Thyroid gland (tissue), 4 donors: ENCODE results near the gene HMGB4. TPM values are rescaled to one million over a fixed set of nuclear protein-coding genes. Genes with fewer than 3 reads are reported as not detected.

ENCODE experiments used
- DNase-seq, 2 donors: peaks; one replicate each; pipeline ENCODE4 v3.0.0-alpha.2; 2019
- H3K27ac ChIP-seq, 3 donors: fragments of 200-600 bp; sonication (generic); 1 replicate in 2 of 3; 2 replicates in 1 of 3; pipeline ENCODE4 v1.5.1; 2016 to 2019; ENCODE audit warnings: mild to moderate bottlenecking in 1 of 3, moderate library complexity in 1 of 3
- H3K27me3 ChIP-seq: fragments of 200-600 bp; sonication (generic); one replicate; pipeline ENCODE4 v1.5.1; 2019
- H3K36me3 ChIP-seq, 2 donors: fragments of 200-600 bp; sonication (generic); one replicate each; pipeline ENCODE4 v1.5.1; 2016 to 2019
- H3K4me1 ChIP-seq, 2 donors: fragments of 200-600 bp; sonication (generic); one replicate each; pipeline ENCODE4 v1.5.1; 2017 to 2019
- H3K4me3 ChIP-seq, 3 donors: fragments of 200-600 bp; sonication (generic); replicated peaks in 1 of 3; 1 replicate in 2 of 3; 2 replicates in 1 of 3; pipeline ENCODE4 v1.5.1; 2016; ENCODE audit warnings: mild to moderate bottlenecking in 1 of 3
- H3K9me3 ChIP-seq: fragments of 200-600 bp; sonication (generic); one replicate; pipeline ENCODE4 v1.5.1; 2017
- POLR2A ChIP-seq, 2 donors: fragments of 450-650 bp; IDR thresholded peaks; one replicate each; pipeline ENCODE4 v1.6.1; 2017; ENCODE audit warnings: antibody characterized with exemption in 2 of 2, mild to moderate bottlenecking in 2 of 2, moderate library complexity in 1 of 2
- WGBS, 2 donors: methylation state at CpG; one replicate each; pipeline ENCODE4 v1.1.5; 2017; 5-methylcytosine and 5-hydroxymethylcytosine counted together
- intact Hi-C: fragments of 100-400 bp; cut with DNase I; formaldehyde crosslinking; loops from one replicate; pipeline ENCODE4 v1.15.1; 2023
- total RNA-seq, 4 donors: library from RNA; depleted of rRNA; stranded (reverse); fragments of >200 nt; gene quantifications; one replicate each; pipeline ENCODE4 v1.2.3, GENCODE V29; 2016
- TF ChIP-seq, protein P1 (sequence below), 6 experiments: fragments of 200-600 bp in 3 of 6; fragments of 450-650 bp in 3 of 6; sonication (generic) in 3 of 6; IDR thresholded peaks; one replicate each; pipeline ENCODE4 v1.5.1; 2016 to 2019; ENCODE audit warnings: antibody characterized with exemption in 6 of 6, mild to moderate bottlenecking in 2 of 6, inconsistent platforms in 1 of 6, moderate library complexity in 1 of 6

The HMGB4 gene
- total RNA-seq, 4 donors from 2014 or later = 1.9 TPM; not detected in 3

DNA sequence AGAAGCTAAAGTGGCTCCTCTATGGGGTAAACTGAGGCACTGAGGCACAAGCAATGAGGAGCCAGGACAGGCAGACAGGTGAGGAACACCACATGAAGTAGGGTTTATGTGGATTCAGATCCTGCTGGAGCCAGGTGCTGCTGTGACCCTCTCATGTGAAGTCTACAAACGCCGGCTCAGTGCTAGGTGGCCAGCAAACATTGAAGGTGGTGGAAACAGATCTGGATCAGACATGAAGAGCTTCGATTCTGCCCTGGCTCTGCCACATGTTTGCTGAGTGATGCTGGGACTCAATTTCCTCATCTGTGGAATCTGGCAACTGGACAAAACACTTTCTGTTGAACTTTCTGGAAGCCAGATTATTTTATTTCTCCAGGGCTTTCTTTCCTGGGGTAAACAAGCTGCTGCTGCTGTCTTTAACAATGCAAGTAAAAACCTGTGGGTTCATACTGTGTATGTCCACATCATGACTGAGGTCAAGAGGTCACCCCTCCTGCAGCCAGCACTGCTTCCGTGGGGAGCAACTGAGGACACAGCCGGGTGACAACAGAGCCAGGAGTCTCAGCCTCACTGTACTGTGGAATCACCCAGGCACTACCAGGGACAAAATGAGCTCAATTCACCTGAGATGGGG is 33.3 kb downstream of the HMGB4 start:
- TF ChIP-seq, protein P1, sequence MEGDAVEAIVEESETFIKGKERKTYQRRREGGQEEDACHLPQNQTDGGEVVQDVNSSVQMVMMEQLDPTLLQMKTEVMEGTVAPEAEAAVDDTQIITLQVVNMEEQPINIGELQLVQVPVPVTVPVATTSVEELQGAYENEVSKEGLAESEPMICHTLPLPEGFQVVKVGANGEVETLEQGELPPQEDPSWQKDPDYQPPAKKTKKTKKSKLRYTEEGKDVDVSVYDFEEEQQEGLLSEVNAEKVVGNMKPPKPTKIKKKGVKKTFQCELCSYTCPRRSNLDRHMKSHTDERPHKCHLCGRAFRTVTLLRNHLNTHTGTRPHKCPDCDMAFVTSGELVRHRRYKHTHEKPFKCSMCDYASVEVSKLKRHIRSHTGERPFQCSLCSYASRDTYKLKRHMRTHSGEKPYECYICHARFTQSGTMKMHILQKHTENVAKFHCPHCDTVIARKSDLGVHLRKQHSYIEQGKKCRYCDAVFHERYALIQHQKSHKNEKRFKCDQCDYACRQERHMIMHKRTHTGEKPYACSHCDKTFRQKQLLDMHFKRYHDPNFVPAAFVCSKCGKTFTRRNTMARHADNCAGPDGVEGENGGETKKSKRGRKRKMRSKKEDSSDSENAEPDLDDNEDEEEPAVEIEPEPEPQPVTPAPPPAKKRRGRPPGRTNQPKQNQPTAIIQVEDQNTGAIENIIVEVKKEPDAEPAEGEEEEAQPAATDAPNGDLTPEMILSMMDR (IDR thresholded peaks at IDR 0.05) = no peak
- no peak for TF ChIP-seq POLR2A (IDR thresholded peaks at IDR 0.05)
- no peak overlapping the region for H3K27ac ChIP-seq
- no peak for DNase-seq
- H3K27me3 ChIP-seq = no peaks in the 10 kb centered on the region
- H3K9me3 ChIP-seq = no peaks in the 10 kb centered on the region
- 66 to 75% methylated on average over 5 of the region's 5 CpGs for WGBS, 2 donors
- H3K4me1 ChIP-seq = no peaks in the 10 kb centered on the region
- no peak overlapping the region for H3K4me3 ChIP-seq
- intact Hi-C loops = no loop called here
- H3K36me3 ChIP-seq = no peaks in the 10 kb centered on the region

DNA sequence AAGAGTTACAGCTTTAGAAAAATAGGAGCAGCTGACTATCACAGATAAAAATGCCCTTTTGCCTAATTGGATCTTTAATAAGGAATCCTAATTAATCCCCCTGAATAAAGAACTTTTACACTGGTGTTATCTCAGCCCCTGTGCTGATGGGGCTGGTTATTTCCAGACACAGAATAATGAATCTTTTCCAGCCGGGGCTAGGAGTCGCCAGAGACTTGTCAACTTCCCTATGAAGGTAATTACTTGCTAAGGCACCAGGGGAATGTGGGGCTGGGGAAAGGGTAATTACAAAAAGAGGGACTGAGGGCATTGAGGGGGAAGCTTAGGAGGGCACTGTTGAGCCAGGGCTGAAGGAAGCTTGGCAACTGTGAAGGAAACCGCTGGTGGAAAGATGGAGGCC is 34.5 kb downstream of the HMGB4 start:
- intact Hi-C loops = no loop called here
- DNase-seq = no peak
- H3K36me3 ChIP-seq = no peaks in the 10 kb centered on the region
- H3K4me3 ChIP-seq = no peak overlapping the region
- 75 to 86% methylated on average over 3 of the region's 3 CpGs for WGBS, 2 donors
- no peaks in the 10 kb centered on the region for H3K9me3 ChIP-seq
- H3K4me1 ChIP-seq = no peaks in the 10 kb centered on the region
- no peak overlapping the region for H3K27ac ChIP-seq
- TF ChIP-seq, protein P1 (IDR thresholded peaks at IDR 0.05) = no peak
- no peak for TF ChIP-seq POLR2A (IDR thresholded peaks at IDR 0.05)
- H3K27me3 ChIP-seq = no peaks in the 10 kb centered on the region

DNA sequence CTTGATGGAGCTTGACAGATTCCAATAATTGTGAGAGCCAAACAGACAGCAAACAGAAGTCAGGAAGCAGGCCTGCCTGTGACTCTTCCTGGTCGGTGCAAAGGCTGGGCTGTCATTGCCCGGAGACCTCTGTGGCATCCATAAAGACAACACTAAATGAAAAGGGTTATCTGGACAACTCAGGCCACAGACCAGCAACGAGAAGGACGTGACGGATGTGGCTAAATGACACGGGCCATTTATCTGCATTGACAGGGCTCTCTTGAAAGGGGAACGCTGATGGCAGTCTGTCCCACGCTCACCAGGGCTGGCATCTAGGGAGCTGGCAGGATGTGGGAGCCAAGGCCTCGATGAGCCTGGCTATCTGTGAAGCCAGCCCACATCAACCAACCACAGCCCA is 35.0 kb downstream of the HMGB4 start:
- intact Hi-C loops = no loop called here
- no peaks in the 10 kb centered on the region for H3K36me3 ChIP-seq

GRCh38 chr1:33899746-33900145 is 35.9 kb downstream of the HMGB4 start:
- no peak for DNase-seq
- TF ChIP-seq, protein P1 (IDR thresholded peaks at IDR 0.05) = no peak
- no peak for TF ChIP-seq POLR2A (IDR thresholded peaks at IDR 0.05)
- no peak overlapping the region for H3K27ac ChIP-seq
- no peak overlapping the region for H3K4me3 ChIP-seq
- H3K36me3 ChIP-seq = no peaks in the 10 kb centered on the region
- no peaks in the 10 kb centered on the region for H3K4me1 ChIP-seq
- H3K9me3 ChIP-seq = no peaks in the 10 kb centered on the region
- H3K27me3 ChIP-seq = no peaks in the 10 kb centered on the region
- WGBS, 2 donors = 78 to 94% methylated on average over 3 of the region's 3 CpGs
- intact Hi-C loops = no loop called here

More for the DNA sequence above, 35.0 kb downstream of the HMGB4 start:
- no peaks in the 10 kb centered on the region for H3K9me3 ChIP-seq
- H3K27ac ChIP-seq = no peak overlapping the region
- no peaks in the 10 kb centered on the region for H3K27me3 ChIP-seq
- peak in 1 of 2 donors; percentile 6 for DNase-seq
- TF ChIP-seq POLR2A (IDR thresholded peaks at IDR 0.05) = no peak
- TF ChIP-seq, protein P1 (IDR thresholded peaks at IDR 0.05) = no peak
- WGBS, 2 donors = 77 to 85% methylated on average over 9 of the region's 9 CpGs
- H3K4me3 ChIP-seq = no peak overlapping the region
- H3K4me1 ChIP-seq = no peaks in the 10 kb centered on the region

DNA sequence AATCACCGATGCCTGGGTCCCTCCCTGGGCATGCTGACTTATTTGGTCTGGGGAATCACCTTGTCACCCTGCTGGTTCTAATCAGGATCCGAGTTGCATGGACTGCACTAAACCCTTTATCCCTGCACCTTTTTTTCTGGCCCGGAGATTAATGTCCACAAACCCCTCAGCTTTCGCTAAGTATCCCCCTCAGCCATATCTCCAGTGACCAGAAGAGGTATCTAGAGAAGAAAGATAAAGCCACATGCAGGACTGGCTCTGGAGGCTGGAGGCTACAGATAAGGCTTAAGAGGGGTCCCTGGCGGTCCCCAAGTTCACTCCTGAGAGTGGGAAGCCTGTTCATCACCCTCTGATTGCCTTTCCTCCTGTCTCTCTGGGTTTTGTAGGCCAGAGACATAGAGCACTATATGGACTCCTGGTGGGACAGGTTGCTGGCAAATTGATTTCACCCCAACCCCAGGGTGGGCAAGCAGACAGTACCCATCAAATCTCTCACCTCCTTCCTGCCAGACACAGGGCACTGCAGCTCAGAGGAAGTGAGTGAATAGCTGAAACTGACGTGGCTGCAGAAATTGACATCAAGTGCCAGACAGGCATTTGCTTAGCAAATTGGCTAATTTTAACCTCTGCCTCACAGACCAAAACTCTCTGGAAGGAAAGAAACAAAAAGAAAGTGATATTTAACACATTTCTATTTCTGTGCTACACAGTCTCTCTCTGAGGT is 38.8 kb downstream of the HMGB4 start:
- WGBS, 2 donors = 49 to 53% methylated on average over 6 of the region's 6 CpGs
- no peak for TF ChIP-seq POLR2A (IDR thresholded peaks at IDR 0.05)
- TF ChIP-seq, protein P1 (IDR thresholded peaks at IDR 0.05) = no peak
- intact Hi-C loops = no loop called here

More for the DNA sequence above, 38.8 kb downstream of the HMGB4 start:
- Histone ChIP-seq H3K4me1 (no peaks in the 10 kb centered on the region), H3K27me3 (no peaks in the 10 kb centered on the region), H3K9me3 (no peaks in the 10 kb centered on the region), H3K4me3 (no peak overlapping the region), H3K27ac (no peak overlapping the region), H3K36me3 (no peaks in the 10 kb centered on the region)
- no peak for DNase-seq
